Hepatocyte (in vitro differentiated cells): ENCODE results near the gene MFSD8. TPM values are rescaled to one million over a fixed set of nuclear protein-coding genes. Genes with fewer than 3 reads are reported as not detected.
"Not testable (repeated sequence)": the region's sequence is repeated elsewhere in the genome, so short reads cannot be mapped to it uniquely, and the experiment has no call there.

ENCODE experiments used
- DNase-seq: peaks from one replicate; pipeline ENCODE4 v3.0.0-alpha.2; 2016; ENCODE audit warnings: low spot score
- H2AFZ ChIP-seq: fragments of 200-600 bp; sonication (generic); 2 replicates; pipeline ENCODE4 v1.6.0; 2016; ENCODE audit warnings: antibody characterized with exemption, mild to moderate bottlenecking
- H3K27ac ChIP-seq: fragments of 200-600 bp; sonication (generic); 2 replicates; pipeline ENCODE4 v1.5.1; 2016; ENCODE audit warnings: mild to moderate bottlenecking
- H3K27me3 ChIP-seq: fragments of 200-600 bp; sonication (generic); 2 replicates; pipeline ENCODE4 v1.6.1; 2016
- H3K36me3 ChIP-seq: fragments of 200-600 bp; sonication (generic); replicated peaks from 2 replicates; pipeline ENCODE4 v1.5.1; 2016; ENCODE audit warnings: low read depth; ENCODE audit not compliant: insufficient read depth
- H3K4me1 ChIP-seq: fragments of 200-600 bp; sonication (generic); 2 replicates; pipeline ENCODE4 v1.5.1; 2016; ENCODE audit warnings: mild to moderate bottlenecking, moderate library complexity; ENCODE audit not compliant: insufficient read depth
- H3K4me2 ChIP-seq: fragments of 200-600 bp; sonication (generic); 2 replicates; pipeline ENCODE4 v1.6.0; 2016
- H3K4me3 ChIP-seq: fragments of 200-600 bp; sonication (generic); 2 replicates; pipeline ENCODE4 v1.5.1; 2016; ENCODE audit warnings: mild to moderate bottlenecking
- H3K79me2 ChIP-seq: fragments of 200-600 bp; sonication (generic); 2 replicates; pipeline ENCODE4 v1.6.0; 2017; ENCODE audit warnings: mild to moderate bottlenecking
- H3K9me2 ChIP-seq: fragments of 200-600 bp; sonication (generic); replicated peaks from 2 replicates; pipeline ENCODE4 v1.6.0; 2017; ENCODE audit warnings: mild to moderate bottlenecking; ENCODE audit not compliant: insufficient read depth
- H3K9me3 ChIP-seq: fragments of 200-600 bp; sonication (generic); 2 replicates; pipeline ENCODE4 v1.5.1; 2016; ENCODE audit warnings: low read depth, mild to moderate bottlenecking
- H4K20me1 ChIP-seq: fragments of 200-600 bp; sonication (generic); 2 replicates; pipeline ENCODE4 v1.6.0; 2016; ENCODE audit warnings: mild to moderate bottlenecking; ENCODE audit not compliant: insufficient read depth, poor library complexity, severe bottlenecking
- EZH2 ChIP-seq: fragments of 200-600 bp; sonication (generic); IDR thresholded peaks from 2 replicates; pipeline ENCODE4 v1.6.1; 2016; ENCODE audit warnings: antibody characterized with exemption, mild to moderate bottlenecking, borderline replicate concordance
- EZH2phosphoT487 ChIP-seq: fragments of 200-600 bp; sonication (generic); IDR thresholded peaks from one replicate; pipeline ENCODE4 v1.6.1; 2018; ENCODE audit warnings: antibody characterized with exemption, mild to moderate bottlenecking, low read depth, moderate library complexity; ENCODE audit not compliant: unreplicated experiment, severe bottlenecking
- WGBS: methylation state at CpG from one replicate; pipeline ENCODE4 v1.1.6; 2016; ENCODE audit warnings: low lambda C conversion rate; ENCODE audit errors: missing lambda C conversion rate; 5-methylcytosine and 5-hydroxymethylcytosine counted together
- polyA plus RNA-seq: library from polyadenylated mRNA; unstranded; fragments of >200 nt; fragmentation: Nextera tagmentation; extraction: Ambion mirVana; gene quantifications from 2 replicates; pipeline ENCODE4 v1.2.1, GENCODE V29; 2016
- total RNA-seq: library from RNA; depleted of rRNA; stranded (reverse); fragments of >200 nt; gene quantifications from 2 replicates; pipeline ENCODE4 v1.2.3, GENCODE V29; 2014
- TF ChIP-seq, protein P1 (sequence below): fragments of 200-600 bp; sonication (generic); IDR thresholded peaks from 2 replicates; pipeline ENCODE4 v1.5.1; 2016; ENCODE audit warnings: antibody characterized with exemption, mild to moderate bottlenecking; ENCODE audit not compliant: poor library complexity

The MFSD8 gene
- total and polyA plus RNA-seq, 2 experiments from 2014 or later, result 17.0 to 30.1 TPM

DNA sequence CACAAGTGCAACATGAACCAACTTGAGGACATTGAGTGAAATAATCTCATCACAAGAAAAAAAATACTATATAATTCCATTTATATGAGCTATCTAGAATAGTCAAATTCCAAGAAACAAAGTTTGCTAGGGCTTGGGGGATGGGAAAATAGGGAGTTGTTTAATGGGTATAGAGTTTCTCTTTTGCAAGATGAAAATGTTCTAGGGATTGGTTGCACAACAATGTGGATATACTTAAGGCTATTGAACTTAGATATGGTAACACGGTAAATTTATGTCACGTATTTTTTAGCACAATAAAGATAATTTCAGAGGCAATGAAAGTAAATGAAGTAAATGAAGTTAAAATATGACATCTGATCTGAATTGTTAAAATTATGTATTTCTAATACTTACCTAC, 7.9 kb downstream of the MFSD8 start:
- H2AFZ ChIP-seq, result no peak overlapping the region
- H3K27me3 ChIP-seq, result no peaks in the 10 kb centered on the region
- no peak overlapping the region for H3K4me3 ChIP-seq
- no peak overlapping the region for H3K27ac ChIP-seq
- no peak for TF ChIP-seq EZH2phosphoT487
- TF ChIP-seq, protein P1, sequence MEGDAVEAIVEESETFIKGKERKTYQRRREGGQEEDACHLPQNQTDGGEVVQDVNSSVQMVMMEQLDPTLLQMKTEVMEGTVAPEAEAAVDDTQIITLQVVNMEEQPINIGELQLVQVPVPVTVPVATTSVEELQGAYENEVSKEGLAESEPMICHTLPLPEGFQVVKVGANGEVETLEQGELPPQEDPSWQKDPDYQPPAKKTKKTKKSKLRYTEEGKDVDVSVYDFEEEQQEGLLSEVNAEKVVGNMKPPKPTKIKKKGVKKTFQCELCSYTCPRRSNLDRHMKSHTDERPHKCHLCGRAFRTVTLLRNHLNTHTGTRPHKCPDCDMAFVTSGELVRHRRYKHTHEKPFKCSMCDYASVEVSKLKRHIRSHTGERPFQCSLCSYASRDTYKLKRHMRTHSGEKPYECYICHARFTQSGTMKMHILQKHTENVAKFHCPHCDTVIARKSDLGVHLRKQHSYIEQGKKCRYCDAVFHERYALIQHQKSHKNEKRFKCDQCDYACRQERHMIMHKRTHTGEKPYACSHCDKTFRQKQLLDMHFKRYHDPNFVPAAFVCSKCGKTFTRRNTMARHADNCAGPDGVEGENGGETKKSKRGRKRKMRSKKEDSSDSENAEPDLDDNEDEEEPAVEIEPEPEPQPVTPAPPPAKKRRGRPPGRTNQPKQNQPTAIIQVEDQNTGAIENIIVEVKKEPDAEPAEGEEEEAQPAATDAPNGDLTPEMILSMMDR, result no peak
- TF ChIP-seq EZH2, result no peak
- H3K4me1 ChIP-seq, result no peaks in the 10 kb centered on the region
- H3K36me3 ChIP-seq, result no peaks in the 10 kb centered on the region
- WGBS, result 95% methylated on average over 2 of the region's 2 CpGs
- peaks cover 37% of the 10 kb centered on the region for H3K79me2 ChIP-seq
- H3K4me2 ChIP-seq, result no peak overlapping the region
- no peak for DNase-seq
- no peaks in the 10 kb centered on the region for H3K9me2 ChIP-seq
- H4K20me1 ChIP-seq, result no peaks in the 10 kb centered on the region
- no peaks in the 10 kb centered on the region for H3K9me3 ChIP-seq

DNA sequence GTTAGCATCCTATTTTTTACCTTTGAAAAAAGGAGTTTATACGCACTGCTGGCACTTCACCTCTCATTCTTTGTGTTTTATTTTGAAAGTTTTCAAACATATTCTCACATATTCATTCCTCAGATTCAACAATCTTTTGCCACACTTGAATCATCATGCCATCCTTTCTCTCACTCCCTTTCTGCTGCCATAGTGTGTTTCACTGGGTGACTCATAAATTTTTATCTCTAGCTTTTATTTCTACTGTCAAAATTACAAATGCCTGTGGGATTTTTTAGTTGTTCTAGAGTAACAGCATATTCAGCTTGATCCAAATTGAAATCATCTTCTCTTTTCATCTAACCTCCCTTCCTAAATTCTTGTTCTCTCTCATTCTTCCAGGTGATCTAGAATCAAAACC, 28.0 kb downstream of the MFSD8 start:
- TF ChIP-seq, protein P1, result no peak
- TF ChIP-seq EZH2phosphoT487 (no peak), EZH2 (no peak)
- Histone ChIP-seq H3K9me3 (no peaks in the 10 kb centered on the region), H4K20me1 (no peaks in the 10 kb centered on the region), H2AFZ (no peak overlapping the region), H3K27ac (no peak overlapping the region), H3K4me1 (no peaks in the 10 kb centered on the region), H3K4me2 (no peak overlapping the region), H3K9me2 (no peaks in the 10 kb centered on the region), H3K27me3 (no peaks in the 10 kb centered on the region), H3K79me2 (no peaks in the 10 kb centered on the region), H3K4me3 (no peak overlapping the region), H3K36me3 (no peaks in the 10 kb centered on the region)
- no peak for DNase-seq
- WGBS, result 100% methylated on average over 1 of the region's 1 CpG

DNA sequence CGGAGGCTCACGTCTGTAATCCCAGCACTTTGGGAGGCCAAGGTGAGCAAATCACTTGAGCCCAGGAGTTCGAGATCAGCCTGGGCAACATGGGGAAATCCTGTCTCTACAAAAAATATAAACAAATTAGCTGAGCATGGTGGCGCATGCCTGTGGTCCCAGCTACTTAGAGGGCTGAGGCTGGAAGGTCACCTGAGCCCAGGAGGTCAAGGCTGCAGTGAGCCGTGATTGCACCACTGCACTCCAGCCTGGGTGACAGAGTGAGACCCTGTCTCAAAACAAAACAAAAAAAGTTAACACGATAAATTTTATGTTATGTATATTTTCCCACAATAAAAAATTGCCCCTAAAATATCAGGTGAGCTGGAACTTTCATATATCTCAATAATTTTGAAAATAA, 33.1 kb downstream of the MFSD8 start:
- not testable (repeated sequence) for H3K9me2 ChIP-seq, H3K9me3 ChIP-seq, DNase-seq, H3K27me3 ChIP-seq, H4K20me1 ChIP-seq, H3K36me3 ChIP-seq, H3K4me2 ChIP-seq, H3K4me3 ChIP-seq, H3K27ac ChIP-seq, H2AFZ ChIP-seq, H3K4me1 ChIP-seq, H3K79me2 ChIP-seq
- 91% methylated on average over 6 of the region's 6 CpGs for WGBS

DNA sequence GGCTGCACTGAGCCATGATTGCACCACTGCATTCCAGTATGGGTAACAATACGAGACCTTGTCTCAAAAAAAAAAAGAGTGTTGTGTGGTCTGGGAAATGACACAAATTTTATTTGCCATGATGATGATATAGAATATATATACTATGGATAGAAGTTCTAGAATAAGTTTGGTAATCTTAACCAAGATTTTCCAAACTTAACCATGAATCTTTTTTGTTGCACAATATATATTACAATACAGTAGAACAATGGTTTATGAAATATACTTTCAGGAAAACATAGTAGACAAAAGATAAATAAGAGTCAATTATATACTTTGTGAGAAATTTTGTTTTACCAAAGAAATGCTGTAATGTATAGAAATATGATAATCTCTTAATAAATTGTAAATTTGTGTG, 34.8 kb downstream of the MFSD8 start:
- WGBS, result 93% methylated on average over 1 of the region's 1 CpG

DNA sequence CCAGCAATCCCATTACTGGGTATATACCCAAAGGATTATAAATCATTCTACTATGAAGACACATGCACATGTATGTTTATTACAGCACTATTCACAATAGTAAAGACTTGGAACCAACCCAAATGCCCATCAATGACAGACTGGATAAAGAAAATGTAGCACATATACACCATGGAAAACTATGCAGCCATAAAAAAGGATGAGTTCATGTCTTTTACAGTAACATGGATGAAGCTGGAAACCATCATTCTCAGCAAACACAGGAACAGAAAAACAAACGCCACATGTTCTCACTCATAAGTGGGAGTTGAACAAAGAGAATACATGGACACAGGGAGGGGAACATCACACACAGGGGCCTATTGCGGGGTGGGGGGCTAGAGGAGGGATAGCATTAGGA, 39.3 kb downstream of the MFSD8 start:
- H3K36me3 ChIP-seq, H3K4me2 ChIP-seq: not testable (repeated sequence)
- WGBS, result 92% methylated on average over 2 of the region's 2 CpGs

More for the DNA sequence above, 34.8 kb downstream of the MFSD8 start:
- no peak overlapping the region for H2AFZ ChIP-seq
- no peaks in the 10 kb centered on the region for H3K27me3 ChIP-seq
- TF ChIP-seq EZH2phosphoT487, result no peak
- no peak for TF ChIP-seq EZH2
- TF ChIP-seq, protein P1, result no peak
- H3K4me2 ChIP-seq, result no peak overlapping the region
- H3K9me3 ChIP-seq, result no peaks in the 10 kb centered on the region
- H3K36me3 ChIP-seq, result peaks cover 6% of the 10 kb centered on the region
- H3K4me1 ChIP-seq, result no peaks in the 10 kb centered on the region
- no peaks in the 10 kb centered on the region for H3K9me2 ChIP-seq
- H3K79me2 ChIP-seq, result no peaks in the 10 kb centered on the region
- DNase-seq, result no peak
- no peak overlapping the region for H3K4me3 ChIP-seq
- no peaks in the 10 kb centered on the region for H4K20me1 ChIP-seq
- no peak overlapping the region for H3K27ac ChIP-seq

More for the DNA sequence above, 39.3 kb downstream of the MFSD8 start:
- H3K9me3 ChIP-seq, DNase-seq, H3K4me3 ChIP-seq, H3K27ac ChIP-seq, H3K4me1 ChIP-seq, H3K9me2 ChIP-seq, H2AFZ ChIP-seq, H3K27me3 ChIP-seq, H3K79me2 ChIP-seq, H4K20me1 ChIP-seq: not testable (repeated sequence)
